Stomach (tissue), 9 donors: ENCODE data around the gene PVALEF. TPM values are rescaled to one million over a fixed set of nuclear protein-coding genes. Genes with fewer than 3 reads are reported as not detected.

Experiments used
- DNase-seq, 2 donors: peaks; one replicate each; pipeline versions ENCODE4 v3.0.0 to v3.0.0-alpha.2; 2013 to 2019
- H3K27ac ChIP-seq, 5 donors: fragments of 200-600 bp in 4 of 5; sonication (generic) in 4 of 5; one replicate each; pipeline ENCODE4 v1.5.1; 2013 to 2019; ENCODE audit warnings: mild to moderate bottlenecking in 1 of 5, moderate library complexity in 1 of 5
- H3K27me3 ChIP-seq, 3 donors: fragments of 200-600 bp; sonication (generic); one replicate each; pipeline ENCODE4 v1.5.1; 2017 to 2019; ENCODE audit warnings: mixed run types in 1 of 3
- H3K36me3 ChIP-seq, 4 donors: fragments of 200-600 bp; sonication (generic); 1 replicate in 3 of 4; 2 replicates in 1 of 4; pipeline ENCODE4 v1.5.1; 2016 to 2019
- H3K4me1 ChIP-seq, 4 donors: fragments of 200-600 bp; sonication (generic); one replicate each; pipeline ENCODE4 v1.5.1; 2016 to 2019
- H3K4me3 ChIP-seq, 4 donors: fragments of 200-600 bp; sonication (generic) in 3 of 4; one replicate each; pipeline ENCODE4 v1.5.1; 2016 to 2019; ENCODE audit warnings: mild to moderate bottlenecking in 1 of 4
- H3K9me3 ChIP-seq, 4 donors: fragments of 200-600 bp; sonication (generic); one replicate each; pipeline ENCODE4 v1.5.1; 2016 to 2019
- EP300 ChIP-seq: sonication (generic); formaldehyde crosslinking; IDR thresholded peaks from one replicate; pipeline ENCODE4 v1.6.1; 2017; ENCODE audit warnings: antibody characterized with exemption
- POLR2A ChIP-seq, 4 donors: fragments of 450-650 bp; IDR thresholded peaks; one replicate each; pipeline ENCODE4 v1.6.1; 2016; ENCODE audit warnings: antibody characterized with exemption in 4 of 4, control low read depth in 2 of 4, mild to moderate bottlenecking in 1 of 4, moderate library complexity in 1 of 4
- POLR2AphosphoS5 ChIP-seq, 3 donors: sonication (generic); formaldehyde crosslinking; IDR thresholded peaks; one replicate each; pipeline ENCODE4 v1.6.1; 2016; ENCODE audit warnings: antibody characterized with exemption in 3 of 3
- WGBS, 5 donors: extraction: QIAGEN DNeasy Blood & Tissue Kit in 3 of 5; methylation state at CpG; one replicate each; pipeline versions ENCODE4 v1.1.5 to v1.1.7; 2013 to 2018; 5-methylcytosine and 5-hydroxymethylcytosine counted together
- intact Hi-C: fragments of 100-400 bp; cut with DNase I; formaldehyde crosslinking; loops from one replicate; pipeline ENCODE4 v1.15.1; 2023; ENCODE audit warnings: low total_unique reads
- polyA plus RNA-seq, 3 donors: library from polyadenylated mRNA; stranded (reverse); fragments of 200-250 nt; gene quantifications; one replicate each; pipeline ENCODE4 v1.2.3, GENCODE V29; 2013
- total RNA-seq, 5 donors: library from RNA; depleted of rRNA; stranded (reverse); fragments of >200 nt; gene quantifications; one replicate each; pipeline versions ENCODE4 v1.1.0 to v1.2.3, GENCODE V29; 2014 to 2016
- TF ChIP-seq, protein P1 (sequence below), 7 experiments: fragments of 450-650 bp in 4 of 7; fragments of 200-600 bp in 3 of 7; sonication (generic) in 3 of 7; IDR thresholded peaks; one replicate each; pipeline ENCODE4 v1.5.1; 2016 to 2019; ENCODE audit warnings: antibody characterized with exemption in 7 of 7, control low read depth in 2 of 7, mild to moderate bottlenecking in 1 of 7
- donor health status: healthy with polysubstance abuse.
- donor health status: Bipolar disorder and iron deficiency.
- donor health status: healthy.

Gene PVALEF
- total and polyA plus RNA-seq, 8 donors = not detected

DNA sequence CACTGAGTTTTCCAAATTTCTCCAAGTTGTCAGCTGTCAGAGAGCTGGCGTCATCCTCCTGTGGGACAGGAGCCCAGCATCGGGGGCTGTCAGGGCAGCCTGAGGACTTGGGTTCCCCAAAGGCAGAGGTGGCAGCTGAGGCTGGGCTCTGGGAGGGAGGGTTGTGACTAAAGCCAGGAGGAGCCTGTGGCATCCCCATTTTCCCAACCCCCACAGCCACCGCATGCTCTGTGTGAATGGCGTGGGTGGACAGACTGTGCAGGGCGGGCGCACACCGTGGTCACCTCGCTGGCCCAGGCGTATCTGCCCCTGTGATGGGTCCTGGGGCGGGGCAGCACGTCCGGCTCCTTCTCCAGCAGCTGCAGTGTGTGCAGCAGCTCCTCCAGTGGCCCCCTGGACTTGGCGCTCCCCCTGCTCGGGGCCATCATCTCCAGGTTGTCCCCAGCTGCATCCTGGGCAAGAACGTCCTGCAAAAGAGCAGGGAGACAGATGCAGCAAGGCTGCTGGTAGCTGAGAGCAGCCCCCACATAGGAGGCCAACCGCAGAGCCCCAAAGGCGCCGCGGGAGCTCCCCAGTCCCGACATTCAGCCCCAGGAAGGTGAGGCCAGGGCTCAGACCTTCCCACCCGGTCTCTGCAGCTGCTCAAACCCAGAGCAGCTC, 32.7 kb downstream of the PVALEF start:
- Histone ChIP-seq H3K4me1 (peaks cover 0 to 26% (median 12%) of the 10 kb centered on the region in 4 donors), H3K4me3 (no peak overlapping the region), H3K36me3 (peaks cover 0 to 78% (median 52%) of the 10 kb centered on the region in 4 donors), H3K9me3 (no peaks in the 10 kb centered on the region), H3K27me3 (no peaks in the 10 kb centered on the region), H3K27ac (no peak overlapping the region)
- DNase-seq = no peak
- 89 to 100% (median 91%) methylated on average over 7 to 21 of the region's 21 CpGs for WGBS, 5 donors
- intact Hi-C loops = no loop called here
- TF ChIP-seq POLR2A (IDR thresholded peaks at IDR 0.05) (no peak), EP300 (no peak), POLR2AphosphoS5 (IDR thresholded peaks at IDR 0.05) (no peak)
- TF ChIP-seq, protein P1, sequence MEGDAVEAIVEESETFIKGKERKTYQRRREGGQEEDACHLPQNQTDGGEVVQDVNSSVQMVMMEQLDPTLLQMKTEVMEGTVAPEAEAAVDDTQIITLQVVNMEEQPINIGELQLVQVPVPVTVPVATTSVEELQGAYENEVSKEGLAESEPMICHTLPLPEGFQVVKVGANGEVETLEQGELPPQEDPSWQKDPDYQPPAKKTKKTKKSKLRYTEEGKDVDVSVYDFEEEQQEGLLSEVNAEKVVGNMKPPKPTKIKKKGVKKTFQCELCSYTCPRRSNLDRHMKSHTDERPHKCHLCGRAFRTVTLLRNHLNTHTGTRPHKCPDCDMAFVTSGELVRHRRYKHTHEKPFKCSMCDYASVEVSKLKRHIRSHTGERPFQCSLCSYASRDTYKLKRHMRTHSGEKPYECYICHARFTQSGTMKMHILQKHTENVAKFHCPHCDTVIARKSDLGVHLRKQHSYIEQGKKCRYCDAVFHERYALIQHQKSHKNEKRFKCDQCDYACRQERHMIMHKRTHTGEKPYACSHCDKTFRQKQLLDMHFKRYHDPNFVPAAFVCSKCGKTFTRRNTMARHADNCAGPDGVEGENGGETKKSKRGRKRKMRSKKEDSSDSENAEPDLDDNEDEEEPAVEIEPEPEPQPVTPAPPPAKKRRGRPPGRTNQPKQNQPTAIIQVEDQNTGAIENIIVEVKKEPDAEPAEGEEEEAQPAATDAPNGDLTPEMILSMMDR (IDR thresholded peaks at IDR 0.05) = no peak

DNA sequence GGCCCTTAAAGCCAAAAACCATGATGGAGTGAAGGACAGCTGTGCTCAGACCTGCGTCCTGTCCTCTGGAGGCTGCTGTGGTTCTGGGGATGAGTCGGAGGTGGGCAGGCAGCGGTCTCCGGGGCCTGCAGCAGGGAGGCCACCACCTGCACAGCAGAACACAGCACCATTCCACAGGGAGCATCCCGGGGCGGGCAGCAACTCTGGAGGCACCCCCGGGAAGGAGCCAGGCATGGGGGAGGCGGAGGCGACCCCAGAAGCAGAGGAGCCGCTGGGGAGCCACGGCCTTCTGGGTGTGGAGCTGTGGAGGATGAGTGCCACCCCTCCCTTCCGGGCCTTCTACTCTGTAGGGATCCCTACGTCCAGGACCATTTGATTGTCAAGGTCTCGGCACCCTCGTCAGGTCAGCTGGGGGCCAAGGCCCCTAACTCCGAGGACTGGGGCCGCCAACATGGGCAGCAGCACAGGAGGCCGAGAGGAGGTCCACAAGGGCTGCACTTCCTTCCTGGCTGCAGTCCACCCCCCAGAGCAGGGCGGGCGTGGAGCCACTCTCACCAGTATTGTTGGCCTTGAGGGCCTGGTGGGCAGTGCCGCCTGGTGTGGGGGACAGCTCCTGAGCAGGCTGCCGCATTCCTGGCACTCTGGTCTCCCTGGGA, 33.6 kb downstream of the PVALEF start:
- H3K36me3 ChIP-seq = peaks cover 0 to 80% (median 59%) of the 10 kb centered on the region in 4 donors
- intact Hi-C loops = no loop called here
- WGBS, 5 donors = 89 to 97% (median 92%) methylated on average over 12 to 22 of the region's 22 CpGs
- H3K4me1 ChIP-seq = peaks cover 0 to 22% (median 12%) of the 10 kb centered on the region in 4 donors
- DNase-seq = no peak
- H3K9me3 ChIP-seq = no peaks in the 10 kb centered on the region
- H3K27me3 ChIP-seq = no peaks in the 10 kb centered on the region
- H3K4me3 ChIP-seq = no peak overlapping the region
- TF ChIP-seq POLR2A (IDR thresholded peaks at IDR 0.05) = no peak
- TF ChIP-seq, protein P1 (IDR thresholded peaks at IDR 0.05) = no peak
- no peak for TF ChIP-seq EP300
- no peak for TF ChIP-seq POLR2AphosphoS5 (IDR thresholded peaks at IDR 0.05)
- H3K27ac ChIP-seq = no peak overlapping the region

DNA sequence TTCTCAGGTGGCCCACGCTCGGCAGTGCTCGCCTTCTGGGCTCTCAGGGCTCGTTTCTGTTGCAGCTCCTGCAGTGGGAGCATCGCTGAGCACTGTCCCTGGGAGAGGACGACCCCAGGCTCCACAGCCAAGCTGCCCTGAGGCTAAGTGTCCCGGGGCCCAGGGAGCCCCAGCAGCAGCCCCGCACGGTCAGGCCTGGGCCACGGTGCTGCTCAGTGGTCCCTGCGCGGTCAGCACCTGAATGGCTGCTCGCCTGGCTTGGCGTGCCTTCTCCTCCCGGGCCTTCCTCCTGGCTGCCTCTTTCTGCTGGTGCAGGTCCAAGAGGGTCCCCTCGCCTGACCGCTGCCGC, 34.1 kb downstream of the PVALEF start:
- H3K4me3 ChIP-seq = no peak overlapping the region
- no peaks in the 10 kb centered on the region for H3K9me3 ChIP-seq
- H3K36me3 ChIP-seq = peaks cover 0 to 77% (median 61%) of the 10 kb centered on the region in 4 donors
- DNase-seq = no peak
- 85 to 95% (median 94%) methylated on average over 11 to 18 of the region's 18 CpGs for WGBS, 5 donors
- no peaks in the 10 kb centered on the region for H3K27me3 ChIP-seq
- intact Hi-C loops = no loop called here
- TF ChIP-seq POLR2AphosphoS5 (IDR thresholded peaks at IDR 0.05) (no peak), POLR2A (IDR thresholded peaks at IDR 0.05) (no peak), EP300 (no peak)
- TF ChIP-seq, protein P1 (IDR thresholded peaks at IDR 0.05) = no peak
- peaks cover 0 to 20% (median 12%) of the 10 kb centered on the region in 4 donors for H3K4me1 ChIP-seq
- H3K27ac ChIP-seq = no peak overlapping the region

DNA sequence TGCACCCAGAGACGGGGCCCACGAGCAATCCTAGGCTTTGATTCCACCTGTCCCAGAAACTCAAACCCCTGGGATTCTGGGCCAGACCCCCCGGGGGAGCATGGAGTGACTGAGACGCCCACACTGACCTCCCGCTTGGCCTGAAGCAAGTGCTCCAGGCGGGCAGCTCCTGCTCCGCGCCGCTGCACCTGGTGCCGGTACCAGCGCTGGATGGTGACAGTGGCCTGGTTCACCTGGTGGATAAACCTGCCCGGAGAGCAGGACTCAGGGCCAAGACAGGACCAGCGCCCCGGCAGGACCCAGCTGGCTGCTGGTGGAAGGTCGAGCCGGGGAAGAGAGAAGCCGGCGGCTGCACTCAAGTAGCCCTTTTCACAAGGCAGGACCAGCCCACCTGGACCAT, 34.9 kb downstream of the PVALEF start:
- no peak for DNase-seq
- WGBS, 5 donors = 78 to 90% (median 83%) methylated on average over 17 to 18 of the region's 18 CpGs; no CpG with 5 or more reads in 1 of the 5 donors
- H3K27ac ChIP-seq = peak overlapping the region in 1 of 5 donors; percentile 30
- peaks cover 0 to 71% (median 54%) of the 10 kb centered on the region in 4 donors for H3K36me3 ChIP-seq
- peaks cover 0 to 20% (median 12%) of the 10 kb centered on the region in 4 donors for H3K4me1 ChIP-seq
- no peaks in the 10 kb centered on the region for H3K9me3 ChIP-seq
- H3K4me3 ChIP-seq = no peak overlapping the region
- intact Hi-C loops = no loop called here
- TF ChIP-seq POLR2A (IDR thresholded peaks at IDR 0.05) = no peak
- TF ChIP-seq, protein P1 (IDR thresholded peaks at IDR 0.05) = no peak
- no peak for TF ChIP-seq EP300
- no peak for TF ChIP-seq POLR2AphosphoS5 (IDR thresholded peaks at IDR 0.05)
- H3K27me3 ChIP-seq = no peaks in the 10 kb centered on the region
